ENCODE results near the gene TMEM198.

TMEM198 gene

GRCh38 chr2:219543596-219544358 lies at the start of gene TMEM198, which contains the start of gene CHPF:
TSS of gene TMEM198 (plus strand) at chr2:219544028. CDS start at chr2:219544728, 700 bp downstream.
TSS of gene CHPF (minus strand) at chr2:219543809. CDS start at chr2:219543538, 271 bp downstream.
- Mint-ChIP-seq H3K4me3 (peak within 1 kb of the TSS; percentile 87 to 90 (median 89)), H3K4me1 (peaks cover 38% of the 10 kb centered on the region), H3K9me3 (no peaks in the 10 kb centered on the region), H3K27ac (peak within 1 kb of the TSS in 2 of 3 experiments; percentile 56 to 77), H3K27me3 (ENCODE audit: low read depth) (peaks cover 16% of the 10 kb centered on the region), H3K36me3 (ENCODE audit: low read depth) (peaks cover 18% of the 10 kb centered on the region)
- no peak for TF ChIP-seq CTCF (IDR thresholded peaks at IDR 0.05; ENCODE audit: unreplicated experiment in 3 of 3)

- Mint-ChIP-seq H3K4me3 (peak overlapping the region in 1 of 3 experiments; percentile 39), H3K36me3 (ENCODE audit: low read depth) (no peaks in the 10 kb centered on the region), H3K4me1 (peaks cover 21% of the 10 kb centered on the region), H3K27me3 (ENCODE audit: low read depth) (peaks cover 62% of the 10 kb centered on the region), H3K9me3 (no peaks in the 10 kb centered on the region), H3K27ac (no peak overlapping the region)
- peak in 2 of 3 experiments; percentile 49 to 68 for TF ChIP-seq CTCF (IDR thresholded peaks at IDR 0.05; ENCODE audit: unreplicated experiment in 3 of 3)
Measured at GRCh38 chr2:219494952-219495530, 48.8 kb upstream of the TMEM198 start.

GRCh38 chr2:219495531-219496122 lies 48.2 kb upstream of the TMEM198 start:
- H3K27ac Mint-ChIP-seq: no peak overlapping the region
- peaks cover 26% of the 10 kb centered on the region for H3K4me1 Mint-ChIP-seq
- peaks cover 62% of the 10 kb centered on the region for H3K27me3 Mint-ChIP-seq (ENCODE audit: low read depth)
- H3K36me3 Mint-ChIP-seq (ENCODE audit: low read depth): no peaks in the 10 kb centered on the region
- TF ChIP-seq CTCF (IDR thresholded peaks at IDR 0.05; ENCODE audit: unreplicated experiment in 3 of 3): peak in 2 of 3 experiments; percentile 19 to 57
- peak overlapping the region in 2 of 3 experiments; percentile 39 to 62 for H3K4me3 Mint-ChIP-seq
- no peaks in the 10 kb centered on the region for H3K9me3 Mint-ChIP-seq

GRCh38 chr2:219496247-219496824 lies 47.5 kb upstream of the TMEM198 start:
- Mint-ChIP-seq H3K27me3 (ENCODE audit: low read depth) (peaks cover 62% of the 10 kb centered on the region), H3K9me3 (no peaks in the 10 kb centered on the region), H3K36me3 (ENCODE audit: low read depth) (no peaks in the 10 kb centered on the region), H3K4me3 (peak overlapping the region; percentile 66 to 72 (median 68)), H3K4me1 (peaks cover 29% of the 10 kb centered on the region), H3K27ac (no peak overlapping the region)
- no peak for TF ChIP-seq CTCF (IDR thresholded peaks at IDR 0.05; ENCODE audit: unreplicated experiment in 3 of 3)

GRCh38 chr2:219496825-219497494 lies 46.9 kb upstream of the TMEM198 start:
- no peak overlapping the region for H3K27ac Mint-ChIP-seq
- H3K4me3 Mint-ChIP-seq: peak overlapping the region; percentile 68 to 87 (median 87)
- H3K4me1 Mint-ChIP-seq: peaks cover 35% of the 10 kb centered on the region
- peaks cover 60% of the 10 kb centered on the region for H3K27me3 Mint-ChIP-seq (ENCODE audit: low read depth)
- TF ChIP-seq CTCF (IDR thresholded peaks at IDR 0.05; ENCODE audit: unreplicated experiment in 3 of 3): no peak
- H3K36me3 Mint-ChIP-seq (ENCODE audit: low read depth): no peaks in the 10 kb centered on the region
- H3K9me3 Mint-ChIP-seq: no peaks in the 10 kb centered on the region
